Kidney glomerular epithelial cell (primary cell): ENCODE measurements around the gene CIC.

Experiments
- DNase-seq: peaks from one replicate; lab custom pipeline; 2025; lab: John Stamatoyannopoulos, UW

CIC gene

GRCh38 chr19:42288881-42289555, 20.0 kb downstream of the CIC start:
- no peak for DNase-seq

- no peak for DNase-seq
Measured at GRCh38 chr19:42289556-42290041, 20.5 kb downstream of the CIC start.

GRCh38 chr19:42290136-42290522, 21.1 kb downstream of the CIC start:
- no peak for DNase-seq

- no peak for DNase-seq
Measured at GRCh38 chr19:42290523-42291434, 21.7 kb downstream of the CIC start.

- no peak for DNase-seq
Measured at GRCh38 chr19:42291435-42291810, 22.4 kb downstream of the CIC start.

- DNase-seq, result no peak
Measured at GRCh38 chr19:42292042-42292960, 23.2 kb downstream of the CIC start.

GRCh38 chr19:42292963-42293362, 23.9 kb downstream of the CIC start:
- DNase-seq, result no peak

- no peak for DNase-seq
Measured at GRCh38 chr19:42293540-42293939, 24.5 kb downstream of the CIC start.

GRCh38 chr19:42293948-42294347, 24.9 kb downstream of the CIC start:
- DNase-seq, result no peak

GRCh38 chr19:42294471-42295137, 25.6 kb downstream of the CIC start:
- DNase-seq, result no peak

GRCh38 chr19:42295342-42295741, 26.3 kb downstream of the CIC start:
- no peak for DNase-seq

GRCh38 chr19:42295831-42296525, 26.9 kb downstream of the CIC start:
- peak; percentile 40 for DNase-seq

GRCh38 chr19:42297039-42297438, 28.0 kb downstream of the CIC start:
- DNase-seq, result no peak

- no peak for DNase-seq
Measured at GRCh38 chr19:42301646-42302203, 32.7 kb downstream of the CIC start, which contains the start of gene PRR19. PRR19 (plus strand) TSS chr19:42302132; CDS start chr19:42309585, 7,453 bp downstream.

- no peak for DNase-seq
Measured at GRCh38 chr19:42303101-42303464, 34.0 kb downstream of the CIC start.

GRCh38 chr19:42303876-42304275, 34.8 kb downstream of the CIC start:
- no peak for DNase-seq

- DNase-seq, result no peak
Measured at GRCh38 chr19:42306646-42307045, 37.6 kb downstream of the CIC start.

GRCh38 chr19:42309686-42310085, 40.6 kb downstream of the CIC start:
- DNase-seq, result no peak

- DNase-seq, result no peak
Measured at GRCh38 chr19:42311657-42312056, 42.6 kb downstream of the CIC start.

GRCh38 chr19:42312370-42312769, 43.3 kb downstream of the CIC start:
- DNase-seq, result no peak
